ENCODE measurements around the gene CDC42EP4. TPM values are rescaled to one million over a fixed set of nuclear protein-coding genes. Genes with fewer than 3 reads are reported as not detected.

The CDC42EP4 gene
- total and polyA plus RNA-seq, 2 experiments from 2014 or later, result 4.4 to 19.9 TPM

Other genes starting within 250 kb of the CDC42EP4 start
- gene SLC39A11, start 219.3 kb downstream of the CDC42EP4 start, total RNA-seq (2014; rRNA removed; shearing (Covaris generic)), result 9.4 and 18.1 TPM in 2 replicates
- 10.3 and 10.8 TPM in 2 replicates for gene SLC39A11, start 219.3 kb downstream of the CDC42EP4 start, polyA plus RNA-seq (2016; fragmentation: Nextera tagmentation; extraction: Ambion mirVana)
- gene SSTR2, start 147.0 kb downstream of the CDC42EP4 start, total RNA-seq (2014; rRNA removed; shearing (Covaris generic)), result 1.7 and 1.8 TPM in 2 replicates
- 1.1 and 1.4 TPM in 2 replicates for gene SSTR2, start 147.0 kb downstream of the CDC42EP4 start, polyA plus RNA-seq (2016; fragmentation: Nextera tagmentation; extraction: Ambion mirVana)
- gene COG1, start 118.9 kb downstream of the CDC42EP4 start, total RNA-seq (2014; rRNA removed; shearing (Covaris generic)), result 11.9 and 15.0 TPM in 2 replicates
- gene COG1, start 118.9 kb downstream of the CDC42EP4 start, polyA plus RNA-seq (2016; fragmentation: Nextera tagmentation; extraction: Ambion mirVana), result 25.5 and 26.1 TPM in 2 replicates
- not detected in 2 replicates for gene CPSF4L, start 50.1 kb downstream of the CDC42EP4 start, total RNA-seq (2014; rRNA removed; shearing (Covaris generic))
- gene CPSF4L, start 50.1 kb downstream of the CDC42EP4 start, polyA plus RNA-seq (2016; fragmentation: Nextera tagmentation; extraction: Ambion mirVana), result not detected in 2 replicates